Right atrium auricular region (tissue), 2 donors: ENCODE results near the gene DCTD. TPM values are rescaled to one million over a fixed set of nuclear protein-coding genes. Genes with fewer than 3 reads are reported as not detected.
A peak's percentile ranks its signal among the peaks of the same experiment; 100 is the strongest.

Experiments used
- DNase-seq: peaks from one replicate; pipeline ENCODE4 v3.0.0-alpha.2; 2019; ENCODE audit warnings: low spot score
- H3K27ac ChIP-seq, 2 donors: fragments of 200-600 bp; sonication (generic); 1 replicate in 1 of 2; 2 replicates in 1 of 2; pipeline ENCODE4 v1.5.1; 2016 to 2019
- H3K27me3 ChIP-seq, 2 donors: fragments of 200-600 bp; sonication (generic); one replicate each; pipeline versions ENCODE4 v1.5.1 to v1.6.0; 2017 to 2019
- H3K36me3 ChIP-seq: fragments of 200-600 bp; sonication (generic); one replicate; pipeline ENCODE4 v1.5.1; 2016
- H3K4me1 ChIP-seq, 2 donors: fragments of 200-600 bp; sonication (generic); one replicate each; pipeline versions ENCODE4 v1.5.1 to v1.6.0; 2017 to 2019
- H3K4me3 ChIP-seq, 2 donors: fragments of 200-600 bp; sonication (generic); 1 replicate in 1 of 2; 2 replicates in 1 of 2; pipeline ENCODE4 v1.5.1; 2017 to 2019; ENCODE audit warnings: mild to moderate bottlenecking in 1 of 2, moderate library complexity in 1 of 2
- H3K9me3 ChIP-seq, 2 donors: fragments of 200-600 bp; sonication (generic); one replicate each; pipeline ENCODE4 v1.5.1; 2019
- CTCF ChIP-seq, 2 donors: fragments of 200-600 bp; sonication (generic); IDR thresholded peaks; one replicate each; pipeline ENCODE4 v1.5.1; 2019; ENCODE audit warnings: antibody characterized with exemption in 2 of 2
- total RNA-seq, 2 donors: library from RNA; depleted of rRNA; stranded (reverse); fragments of >200 nt; gene quantifications; one replicate each; pipeline ENCODE4 v1.1.0, GENCODE V29; 2016

The DCTD gene
- 10 to 100 TPM; 25.8 to 37.5 TPM for total RNA-seq

- Histone ChIP-seq H3K4me1 (peaks cover 0 to 14% of the 10 kb centered on the region in 2 donors), H3K27me3 (no peaks in the 10 kb centered on the region), H3K4me3 (peak within 1 kb of the TSS; percentile 70 to 91), H3K27ac (peak within 1 kb of the TSS; percentile 92 to 95), H3K9me3 (no peaks in the 10 kb centered on the region), H3K36me3 (peaks cover 17% of the 10 kb centered on the region)
- peak; percentile 77 for DNase-seq
- TF ChIP-seq CTCF (IDR thresholded peaks at IDR 0.05): peak in 1 of 2 donors; percentile 65
These were observed at the start of gene DCTD for GRCh38 chr4:182917182-182918043. DCTD (minus strand) TSS chr4:182917386; CDS start chr4:182915568, 1,818 bp downstream.

- H3K27ac ChIP-seq: no peak overlapping the region
- TF ChIP-seq CTCF (IDR thresholded peaks at IDR 0.05): no peak
- H3K4me1 ChIP-seq: no peaks in the 10 kb centered on the region
- no peak overlapping the region for H3K4me3 ChIP-seq
- H3K27me3 ChIP-seq: no peaks in the 10 kb centered on the region
- H3K36me3 ChIP-seq: no peaks in the 10 kb centered on the region
- H3K9me3 ChIP-seq: peaks cover 0 to 11% of the 10 kb centered on the region in 2 donors
- no peak for DNase-seq
These were observed 43.6 kb upstream of the DCTD start for GRCh38 chr4:182960746-182961145.

GRCh38 chr4:182960228-182960627 is 43.0 kb upstream of the DCTD start:
- Histone ChIP-seq H3K4me3 (no peak overlapping the region), H3K27me3 (no peaks in the 10 kb centered on the region), H3K4me1 (no peaks in the 10 kb centered on the region), H3K9me3 (peaks cover 0 to 11% of the 10 kb centered on the region in 2 donors), H3K36me3 (no peaks in the 10 kb centered on the region), H3K27ac (no peak overlapping the region)
- no peak for TF ChIP-seq CTCF (IDR thresholded peaks at IDR 0.05)
- no peak for DNase-seq

- Histone ChIP-seq H3K27ac (no peak overlapping the region), H3K27me3 (no peaks in the 10 kb centered on the region), H3K9me3 (peaks cover 0 to 11% of the 10 kb centered on the region in 2 donors), H3K4me3 (no peak overlapping the region), H3K36me3 (no peaks in the 10 kb centered on the region), H3K4me1 (no peaks in the 10 kb centered on the region)
- DNase-seq: no peak
- no peak for TF ChIP-seq CTCF (IDR thresholded peaks at IDR 0.05)
These were observed 38.2 kb upstream of the DCTD start for GRCh38 chr4:182955411-182955810.

GRCh38 chr4:182944484-182945213 is 27.5 kb upstream of the DCTD start:
- no peak for TF ChIP-seq CTCF (IDR thresholded peaks at IDR 0.05)
- Histone ChIP-seq H3K4me1 (no peaks in the 10 kb centered on the region), H3K27ac (no peak overlapping the region), H3K36me3 (no peaks in the 10 kb centered on the region), H3K4me3 (no peak overlapping the region), H3K27me3 (no peaks in the 10 kb centered on the region), H3K9me3 (no peaks in the 10 kb centered on the region)
- no peak for DNase-seq
